ENCODE measurements around the gene STX5. TPM values are rescaled to one million over a fixed set of nuclear protein-coding genes. Genes with fewer than 3 reads are reported as not detected.
"Not testable (repeated sequence)": the region's sequence is repeated elsewhere in the genome, so short reads cannot be mapped to it uniquely, and the experiment has no call there.

Gene STX5
- total and polyA plus RNA-seq, 11 donors = 8.6 to 36.1 (median 18.9) TPM

DNA sequence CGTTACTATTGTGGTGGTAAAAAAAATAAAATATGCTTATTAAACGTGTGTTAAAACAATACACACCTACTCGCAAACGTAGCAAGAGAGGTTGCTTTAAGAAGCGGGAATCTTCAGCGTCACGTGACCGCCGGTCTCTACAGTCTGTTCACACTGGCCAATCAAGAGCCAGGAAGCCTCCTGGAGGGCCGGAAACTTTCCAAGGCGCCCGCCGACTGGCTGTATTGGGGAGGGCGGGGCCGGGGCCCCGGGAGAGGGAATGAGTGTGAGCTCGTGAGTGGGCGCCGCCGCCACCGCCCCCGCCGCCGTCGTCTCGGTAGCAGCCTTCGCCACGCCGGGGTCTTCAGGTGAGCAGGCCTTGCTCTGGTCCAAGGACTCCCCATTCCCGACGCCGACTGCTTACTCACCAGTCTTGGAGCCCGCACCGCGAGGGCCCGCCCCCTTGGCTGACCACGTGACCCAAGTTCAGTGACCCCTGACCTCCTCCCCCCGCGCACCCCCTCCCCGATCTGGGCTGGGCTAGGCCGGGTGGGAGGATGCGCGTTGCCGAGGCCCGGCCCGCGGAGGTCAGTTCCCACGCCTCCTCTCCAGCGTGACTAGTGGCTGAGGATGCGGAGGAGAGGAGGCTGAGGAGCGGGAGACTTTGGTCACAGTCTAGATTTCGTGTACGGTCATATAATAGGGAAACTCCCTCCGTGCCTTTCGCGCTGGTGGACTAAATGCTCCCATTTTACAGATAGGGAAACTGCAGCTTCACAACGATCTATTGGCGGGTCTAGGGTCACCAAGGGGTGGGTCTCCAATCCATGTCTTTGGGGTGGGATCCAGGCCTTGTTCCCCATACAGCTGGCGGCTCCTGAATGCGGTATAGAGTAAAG lies 60.5 kb downstream of the STX5 start, which contains the start of gene TAF6L:
TSS of gene TAF6L (plus strand) at position 253 of the 878 bp plus-strand sequence. CDS start 4,388 bp downstream, outside the sequence.
- intact Hi-C loops (cut with DNase I) = loop anchor here in 4 of 10 donors (1.0 to 5.0 kb wide), 5 partner anchors 10 to 44 kb away; partner anchors contain the start of genes TTC9C (in 2 of the 4), HNRNPUL2 (in 1 of the 4), POLR2G (in 1 of the 4) and TMEM179B (in 1 of the 4)
- peaks cover 0 to 27% (median 19%) of the 10 kb centered on the region in 12 donors for H3K4me1 ChIP-seq
- H3K27me3 ChIP-seq = no peaks in the 10 kb centered on the region
- 2 to 4% (median 2%) methylated on average over 25 to 60 of the region's 60 CpGs for WGBS, 4 donors
- peak within 1 kb of the TSS; percentile 52 to 86 (median 74) for H3K4me3 ChIP-seq
- ATAC-seq (peak; percentile 94 to 98 (median 98)), DNase-seq (peak; percentile 98 to 100 (median 99))
- H3K36me3 ChIP-seq = peaks cover 0 to 33% (median 25%) of the 10 kb centered on the region in 9 donors
- TF ChIP-seq, protein P1, sequence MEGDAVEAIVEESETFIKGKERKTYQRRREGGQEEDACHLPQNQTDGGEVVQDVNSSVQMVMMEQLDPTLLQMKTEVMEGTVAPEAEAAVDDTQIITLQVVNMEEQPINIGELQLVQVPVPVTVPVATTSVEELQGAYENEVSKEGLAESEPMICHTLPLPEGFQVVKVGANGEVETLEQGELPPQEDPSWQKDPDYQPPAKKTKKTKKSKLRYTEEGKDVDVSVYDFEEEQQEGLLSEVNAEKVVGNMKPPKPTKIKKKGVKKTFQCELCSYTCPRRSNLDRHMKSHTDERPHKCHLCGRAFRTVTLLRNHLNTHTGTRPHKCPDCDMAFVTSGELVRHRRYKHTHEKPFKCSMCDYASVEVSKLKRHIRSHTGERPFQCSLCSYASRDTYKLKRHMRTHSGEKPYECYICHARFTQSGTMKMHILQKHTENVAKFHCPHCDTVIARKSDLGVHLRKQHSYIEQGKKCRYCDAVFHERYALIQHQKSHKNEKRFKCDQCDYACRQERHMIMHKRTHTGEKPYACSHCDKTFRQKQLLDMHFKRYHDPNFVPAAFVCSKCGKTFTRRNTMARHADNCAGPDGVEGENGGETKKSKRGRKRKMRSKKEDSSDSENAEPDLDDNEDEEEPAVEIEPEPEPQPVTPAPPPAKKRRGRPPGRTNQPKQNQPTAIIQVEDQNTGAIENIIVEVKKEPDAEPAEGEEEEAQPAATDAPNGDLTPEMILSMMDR (IDR thresholded peaks at IDR 0.05) = no peak
- TF ChIP-seq POLR2A (IDR thresholded peaks at IDR 0.05) = peak in 1 of 2 donors; percentile 27
- no peaks in the 10 kb centered on the region for H3K9me3 ChIP-seq
- peak within 1 kb of the TSS; percentile 84 to 96 (median 93) for H3K27ac ChIP-seq

DNA sequence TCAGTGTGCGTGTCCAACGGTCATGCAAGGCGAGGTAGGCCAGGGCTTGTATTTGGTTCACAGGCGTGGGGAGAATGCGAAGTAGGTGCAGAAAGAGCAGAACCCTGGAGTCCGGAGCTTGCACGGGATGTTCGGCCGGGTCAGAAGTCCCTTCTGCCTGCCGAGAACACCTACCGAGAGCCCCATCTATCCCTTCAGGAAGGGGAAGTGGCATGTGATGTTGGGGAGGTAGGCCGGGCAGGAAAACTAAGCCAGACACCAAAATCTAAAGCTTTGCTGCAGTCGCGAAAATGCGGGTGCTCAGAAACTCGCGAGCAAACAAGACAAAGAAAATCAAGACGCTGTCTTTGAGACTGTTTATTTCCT lies 61.1 kb downstream of the STX5 start:
- Histone ChIP-seq H3K36me3 (peaks cover 0 to 33% (median 25%) of the 10 kb centered on the region in 9 donors), H3K27ac (peak overlapping the region; percentile 84 to 96 (median 93)), H3K4me1 (peaks cover 0 to 27% (median 19%) of the 10 kb centered on the region in 12 donors), H3K27me3 (no peaks in the 10 kb centered on the region), H3K4me3 (peak overlapping the region; percentile 52 to 86 (median 74)), H3K9me3 (no peaks in the 10 kb centered on the region)
- ATAC-seq (peak in 3 of 4 donors; percentile 7 to 17 (median 12)), DNase-seq (peak in 4 of 5 donors; percentile 29 to 44 (median 38))
- WGBS, 4 donors = 0 to 2% (median 1%) methylated on average over 18 of the region's 18 CpGs
- TF ChIP-seq, protein P1 (IDR thresholded peaks at IDR 0.05) = no peak
- TF ChIP-seq POLR2A (IDR thresholded peaks at IDR 0.05) = no peak
- intact Hi-C loops (cut with DNase I) = loop anchor here in 4 of 10 donors (1.0 to 5.0 kb wide), 5 partner anchors 9 to 43 kb away; partner anchors contain the start of genes TTC9C (in 2 of the 4), HNRNPUL2 (in 1 of the 4), POLR2G (in 1 of the 4) and TMEM179B (in 1 of the 4)

DNA sequence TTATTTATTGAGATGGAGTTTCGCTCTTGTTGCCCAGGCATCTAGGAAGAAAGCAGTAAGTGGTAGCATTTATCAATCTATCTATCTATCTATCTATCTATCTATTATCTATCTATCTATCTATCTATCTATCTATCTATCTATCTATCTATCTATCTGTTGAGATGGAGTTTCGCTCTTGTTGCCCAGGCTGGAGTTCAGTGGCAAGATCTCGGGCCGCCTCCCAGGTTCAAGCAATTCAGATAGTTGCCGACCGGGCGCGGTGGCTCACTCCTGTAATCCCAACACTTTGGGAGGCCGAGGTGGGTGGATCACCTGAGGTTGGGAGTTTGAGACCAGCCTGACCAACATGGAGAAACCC lies 71.0 kb downstream of the STX5 start:
- 38 to 42% (median 39%) methylated on average over 9 of the region's 9 CpGs for WGBS, 4 donors
- intact Hi-C loops (cut with DNase I) = loop anchor here in 1 of 10 donors (1.0 kb wide), 1 partner anchor 10 kb away; the partner anchor contains the start of gene TAF6L
- peak in 2 of 5 donors; percentile 34 to 57 for DNase-seq
- H3K4me3 ChIP-seq = peak overlapping the region; percentile 63 to 92 (median 81)
- H3K36me3 ChIP-seq = peaks cover 0 to 34% (median 15%) of the 10 kb centered on the region in 9 donors
- not testable (repeated sequence) for H3K27me3 ChIP-seq, ATAC-seq, H3K9me3 ChIP-seq
- peak overlapping the region in 11 of 12 donors; percentile 64 to 88 (median 82) for H3K27ac ChIP-seq
- H3K4me1 ChIP-seq = peaks cover 0 to 25% (median 12%) of the 10 kb centered on the region in 12 donors

DNA sequence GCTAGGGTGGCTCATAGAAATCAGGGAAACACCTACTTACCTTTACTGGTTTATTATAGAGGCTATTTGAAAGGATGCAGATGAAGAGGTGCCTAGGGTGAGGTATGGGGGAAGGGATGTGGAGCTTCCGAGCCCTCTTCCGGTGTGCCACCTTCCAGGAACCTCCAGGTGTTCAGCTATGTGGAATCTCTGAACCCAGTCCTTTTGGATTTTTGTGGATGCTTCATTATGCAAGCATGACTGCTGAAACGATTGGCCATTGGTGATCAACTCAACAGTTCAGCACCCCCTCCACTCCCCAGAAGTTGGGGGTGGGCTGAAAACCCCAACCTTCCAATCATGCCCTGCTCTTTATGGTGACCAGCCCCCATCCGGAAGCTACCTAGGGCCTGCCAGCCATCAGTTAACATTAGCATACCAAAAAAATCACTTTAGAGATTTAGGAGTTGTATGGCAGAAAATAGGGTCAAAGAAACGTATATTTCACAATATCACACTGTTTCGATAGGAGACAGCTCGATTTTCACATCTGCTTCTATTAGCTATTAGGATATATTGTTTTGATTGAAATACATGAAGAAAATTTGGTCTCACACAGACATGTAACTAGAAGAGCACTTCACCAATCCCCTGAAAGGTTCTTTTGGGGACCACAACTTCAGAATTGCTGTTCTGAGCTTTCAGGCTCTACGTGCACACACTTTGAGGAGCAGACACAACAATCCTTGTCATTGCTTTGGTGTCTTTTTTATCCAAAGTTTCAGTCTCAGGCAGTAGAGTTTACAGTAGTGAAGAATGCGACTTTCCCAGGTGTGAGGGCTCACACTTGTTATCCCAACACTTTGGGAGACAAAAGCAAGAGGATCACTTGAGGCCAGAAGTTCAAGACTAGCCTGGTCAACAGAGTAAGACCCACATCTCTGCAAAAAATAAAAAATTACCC lies 73.7 kb downstream of the STX5 start:
- Histone ChIP-seq H3K4me3 (no peak overlapping the region), H3K36me3 (peaks cover 0 to 8% (median 0%) of the 10 kb centered on the region in 9 donors), H3K27me3 (no peaks in the 10 kb centered on the region), H3K4me1 (peaks cover 2 to 31% (median 20%) of the 10 kb centered on the region in 12 donors), H3K9me3 (no peaks in the 10 kb centered on the region), H3K27ac (no peak overlapping the region)
- intact Hi-C loops (cut with DNase I) = no loop called here
- ATAC-seq = no peak
- WGBS, 4 donors = 55 to 60% (median 58%) methylated on average over 9 of the region's 9 CpGs
- DNase-seq = no peak
- TF ChIP-seq, protein P1 (IDR thresholded peaks at IDR 0.05) = no peak
- TF ChIP-seq POLR2A (IDR thresholded peaks at IDR 0.05) = no peak
